Measurements from ENCODE around the gene CALHM3. TPM values are rescaled to one million over a fixed set of nuclear protein-coding genes. Genes with fewer than 3 reads are reported as not detected.
A peak's percentile ranks its signal among the peaks of the same experiment; 100 is the strongest.

CALHM3 gene
- total RNA-seq, 1 experiment from 2014 or later, result not detected

- peaks cover 10% of the 10 kb centered on the region for H3K36me3 Mint-ChIP-seq (ENCODE audit: insufficient read depth, unreplicated experiment)
- H3K4me1 Mint-ChIP-seq (ENCODE audit: insufficient read depth, unreplicated experiment), result peaks cover 5% of the 10 kb centered on the region
- H3K27ac Mint-ChIP-seq (ENCODE audit: low read depth, unreplicated experiment), result no peak overlapping the region
- no peak for DNase-seq (ENCODE audit: unreplicated experiment)
- BruUV-seq (replicated peaks), result no TSS peak
- POLR2A ChIA-PET, result no interaction called here
- no peak overlapping the region for H3K4me3 Mint-ChIP-seq (ENCODE audit: unreplicated experiment)
- no peak for TF ChIP-seq CTCF (IDR thresholded peaks at IDR 0.05; ENCODE audit: unreplicated experiment)
- H3K27me3 Mint-ChIP-seq (ENCODE audit: insufficient read depth, unreplicated experiment), result no peaks in the 10 kb centered on the region
- intact Hi-C loops (cut with micrococcal nuclease), result no loop called here
- CTCF ChIA-PET, result interaction anchor here (0.9 to 2.0 kb wide), 3 partner anchors 30 to 39 kb away, joined by 3 to 6 read pairs (median 3); no protein-coding TSS in a partner anchor
- H3K9me3 Mint-ChIP-seq (ENCODE audit: unreplicated experiment), result no peaks in the 10 kb centered on the region
Measured at GRCh38 chr10:103456074-103456660, 22.9 kb downstream of the CALHM3 start.

GRCh38 chr10:103455235-103455634, 23.8 kb downstream of the CALHM3 start:
- BruUV-seq (replicated peaks), result no TSS peak
- Mint-ChIP-seq H3K9me3 (ENCODE audit: unreplicated experiment) (no peaks in the 10 kb centered on the region), H3K4me1 (ENCODE audit: insufficient read depth, unreplicated experiment) (peaks cover 13% of the 10 kb centered on the region), H3K4me3 (ENCODE audit: unreplicated experiment) (no peak overlapping the region), H3K36me3 (ENCODE audit: insufficient read depth, unreplicated experiment) (peaks cover 7% of the 10 kb centered on the region), H3K27me3 (ENCODE audit: insufficient read depth, unreplicated experiment) (no peaks in the 10 kb centered on the region), H3K27ac (ENCODE audit: low read depth, unreplicated experiment) (no peak overlapping the region)
- TF ChIP-seq CTCF (IDR thresholded peaks at IDR 0.05; ENCODE audit: unreplicated experiment), result no peak
- ChIA-PET CTCF (interaction anchor here (0.9 to 2.0 kb wide), 2 partner anchors 31 to 39 kb away, joined by 3 to 6 read pairs; no protein-coding TSS in a partner anchor), POLR2A (no interaction called here)
- DNase-seq (ENCODE audit: unreplicated experiment), result no peak
- intact Hi-C loops (cut with micrococcal nuclease), result no loop called here

GRCh38 chr10:103454026-103454425, 25.0 kb downstream of the CALHM3 start:
- Mint-ChIP-seq H3K9me3 (ENCODE audit: unreplicated experiment) (no peaks in the 10 kb centered on the region), H3K27me3 (ENCODE audit: insufficient read depth, unreplicated experiment) (no peaks in the 10 kb centered on the region), H3K27ac (ENCODE audit: low read depth, unreplicated experiment) (peak overlapping the region; percentile 9), H3K4me1 (ENCODE audit: insufficient read depth, unreplicated experiment) (peaks cover 19% of the 10 kb centered on the region), H3K36me3 (ENCODE audit: insufficient read depth, unreplicated experiment) (peaks cover 11% of the 10 kb centered on the region), H3K4me3 (ENCODE audit: unreplicated experiment) (no peak overlapping the region)
- DNase-seq (ENCODE audit: unreplicated experiment), result no peak
- ChIA-PET CTCF (interaction anchor here (1.1 to 2.0 kb wide), 2 partner anchors 32 kb away, joined by 5 to 6 read pairs; no protein-coding TSS in a partner anchor), POLR2A (no interaction called here)
- intact Hi-C loops (cut with micrococcal nuclease), result no loop called here
- no peak for TF ChIP-seq CTCF (IDR thresholded peaks at IDR 0.05; ENCODE audit: unreplicated experiment)
- BruUV-seq (replicated peaks), result no TSS peak

GRCh38 chr10:103452506-103453230, 26.4 kb downstream of the CALHM3 start:
- Mint-ChIP-seq H3K4me1 (ENCODE audit: insufficient read depth, unreplicated experiment) (peaks cover 25% of the 10 kb centered on the region), H3K27ac (ENCODE audit: low read depth, unreplicated experiment) (peak overlapping the region; percentile 7), H3K27me3 (ENCODE audit: insufficient read depth, unreplicated experiment) (no peaks in the 10 kb centered on the region), H3K9me3 (ENCODE audit: unreplicated experiment) (no peaks in the 10 kb centered on the region), H3K36me3 (ENCODE audit: insufficient read depth, unreplicated experiment) (peaks cover 25% of the 10 kb centered on the region), H3K4me3 (ENCODE audit: unreplicated experiment) (peak overlapping the region; percentile 77)
- POLR2A ChIA-PET, result interaction anchor here (1.1 kb wide), 1 partner anchor 56 kb away, joined by 3 read pairs; the partner anchor contains the start of genes ATP5MK and PDCD11
- no peak for TF ChIP-seq CTCF (IDR thresholded peaks at IDR 0.05; ENCODE audit: unreplicated experiment)
- intact Hi-C loops (cut with micrococcal nuclease), result no loop called here
- BruUV-seq (replicated peaks), result no TSS peak
- DNase-seq (ENCODE audit: unreplicated experiment), result no peak
- CTCF ChIA-PET, result interaction anchor here (0.7 to 1.1 kb wide), 2 partner anchors 24 to 33 kb away, joined by 3 to 5 read pairs; no protein-coding TSS in a partner anchor

Data from MCF 10A (cell line).